Measurements from ENCODE around the gene SWAP70.

DNA sequence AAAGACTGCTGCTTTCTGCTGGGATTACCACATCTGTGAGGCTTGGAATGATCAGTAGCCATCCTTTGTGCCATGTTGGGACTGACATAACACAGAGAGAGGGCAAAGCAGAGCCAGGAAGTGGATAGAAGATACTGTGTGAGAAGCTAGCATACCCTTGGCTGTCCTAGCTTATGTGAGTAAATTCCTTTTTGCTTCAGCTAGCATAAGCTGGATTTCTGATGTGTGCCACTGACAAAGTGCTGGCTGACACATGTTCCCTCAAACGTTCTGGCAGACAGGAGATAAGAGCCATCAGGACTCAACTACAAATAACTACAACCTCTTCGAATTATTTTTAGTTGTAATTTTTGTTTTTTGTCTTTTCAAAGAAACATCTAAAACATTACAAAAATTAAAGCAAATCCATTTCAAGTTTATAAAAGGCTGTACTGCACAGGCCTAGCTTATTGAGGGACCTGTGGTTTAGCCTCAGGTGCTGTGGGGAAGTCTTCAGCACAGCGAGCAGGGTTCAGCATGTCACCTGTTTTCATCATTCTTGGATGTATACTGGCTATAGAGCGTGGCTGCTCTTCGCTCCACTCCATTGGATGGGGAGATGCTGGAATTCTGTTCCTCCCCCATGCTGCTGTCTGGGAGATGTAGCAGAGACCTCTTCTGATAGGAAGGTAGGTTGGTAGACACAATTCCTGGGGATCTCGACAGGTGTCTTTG is 120.9 kb downstream of the SWAP70 start:
- no peak for TF ChIP-seq EZH2phosphoT487 (IDR thresholded peaks at IDR 0.05; ENCODE audit: borderline replicate concordance, low read length)
- TF ChIP-seq, protein P1, sequence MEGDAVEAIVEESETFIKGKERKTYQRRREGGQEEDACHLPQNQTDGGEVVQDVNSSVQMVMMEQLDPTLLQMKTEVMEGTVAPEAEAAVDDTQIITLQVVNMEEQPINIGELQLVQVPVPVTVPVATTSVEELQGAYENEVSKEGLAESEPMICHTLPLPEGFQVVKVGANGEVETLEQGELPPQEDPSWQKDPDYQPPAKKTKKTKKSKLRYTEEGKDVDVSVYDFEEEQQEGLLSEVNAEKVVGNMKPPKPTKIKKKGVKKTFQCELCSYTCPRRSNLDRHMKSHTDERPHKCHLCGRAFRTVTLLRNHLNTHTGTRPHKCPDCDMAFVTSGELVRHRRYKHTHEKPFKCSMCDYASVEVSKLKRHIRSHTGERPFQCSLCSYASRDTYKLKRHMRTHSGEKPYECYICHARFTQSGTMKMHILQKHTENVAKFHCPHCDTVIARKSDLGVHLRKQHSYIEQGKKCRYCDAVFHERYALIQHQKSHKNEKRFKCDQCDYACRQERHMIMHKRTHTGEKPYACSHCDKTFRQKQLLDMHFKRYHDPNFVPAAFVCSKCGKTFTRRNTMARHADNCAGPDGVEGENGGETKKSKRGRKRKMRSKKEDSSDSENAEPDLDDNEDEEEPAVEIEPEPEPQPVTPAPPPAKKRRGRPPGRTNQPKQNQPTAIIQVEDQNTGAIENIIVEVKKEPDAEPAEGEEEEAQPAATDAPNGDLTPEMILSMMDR (IDR thresholded peaks at IDR 0.05; ENCODE audit: low read depth, low read length, poor library complexity, severe bottlenecking) = no peak
